GM18907 (cell line): ENCODE measurements around the gene CIAO2A.
"Not testable (repeated sequence)": the region's sequence is repeated elsewhere in the genome, so short reads cannot be mapped to it uniquely, and the experiment has no call there.

Experiments
- ATAC-seq: cut with Tn5 transposase; IDR thresholded peaks from one replicate; pipeline ENCODE4 v1.9.1; 2021; ENCODE audit warnings: mild to moderate bottlenecking, moderate library complexity; ENCODE audit not compliant: unreplicated experiment

The CIAO2A gene

GRCh38 chr15:64112073-64112772, 18.6 kb upstream of the CIAO2A start:
- ATAC-seq, result no peak

DNA sequence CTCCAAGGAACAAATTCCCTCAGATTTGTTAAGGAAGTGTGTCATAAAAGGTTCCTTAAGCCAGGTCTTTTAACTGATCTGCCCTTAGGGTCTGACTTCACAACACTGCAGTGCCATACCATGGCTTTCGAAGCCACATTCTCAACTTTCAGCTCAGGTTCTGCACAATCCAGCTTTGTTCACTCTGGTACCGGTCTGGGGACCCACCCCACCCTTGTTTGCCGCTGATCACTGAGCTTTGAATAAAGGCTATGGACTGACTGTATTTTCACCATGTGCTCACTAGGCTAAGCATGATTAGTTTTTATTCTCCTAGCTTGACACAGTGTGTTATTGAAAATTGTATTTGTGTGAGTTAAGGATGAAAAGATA, 18.0 kb upstream of the CIAO2A start:
- no peak for ATAC-seq

GRCh38 chr15:64110950-64111678, 17.5 kb upstream of the CIAO2A start:
- no peak for ATAC-seq

DNA sequence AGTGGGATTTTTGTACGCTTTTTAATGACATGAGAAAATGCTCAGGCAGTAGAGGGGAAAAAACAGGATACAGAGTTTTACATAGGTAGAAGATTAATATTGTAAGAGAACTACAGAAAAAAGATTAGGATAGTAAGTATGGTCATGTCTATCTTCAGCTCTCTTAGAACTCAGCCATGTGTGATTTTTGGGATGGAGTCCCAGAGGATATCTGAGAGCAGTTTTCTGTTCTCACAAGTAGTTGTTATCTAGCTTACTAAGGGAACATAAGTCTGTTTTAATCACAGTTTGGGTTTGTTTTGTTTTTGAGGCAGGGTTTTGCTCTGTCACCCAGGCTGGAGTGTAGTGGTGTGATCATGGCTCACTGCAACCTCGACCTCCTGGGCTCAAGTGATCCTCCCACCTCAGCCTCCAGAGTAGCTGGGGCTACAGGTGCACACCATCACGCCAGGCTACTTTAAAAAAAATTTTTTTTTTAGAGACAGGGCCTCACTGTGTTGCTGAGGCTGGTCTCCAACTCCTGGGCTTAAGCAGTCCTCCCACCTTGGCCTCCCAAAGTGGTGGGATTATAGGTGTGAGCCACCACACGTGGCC, 16.6 kb upstream of the CIAO2A start:
- not testable (repeated sequence) for ATAC-seq

DNA sequence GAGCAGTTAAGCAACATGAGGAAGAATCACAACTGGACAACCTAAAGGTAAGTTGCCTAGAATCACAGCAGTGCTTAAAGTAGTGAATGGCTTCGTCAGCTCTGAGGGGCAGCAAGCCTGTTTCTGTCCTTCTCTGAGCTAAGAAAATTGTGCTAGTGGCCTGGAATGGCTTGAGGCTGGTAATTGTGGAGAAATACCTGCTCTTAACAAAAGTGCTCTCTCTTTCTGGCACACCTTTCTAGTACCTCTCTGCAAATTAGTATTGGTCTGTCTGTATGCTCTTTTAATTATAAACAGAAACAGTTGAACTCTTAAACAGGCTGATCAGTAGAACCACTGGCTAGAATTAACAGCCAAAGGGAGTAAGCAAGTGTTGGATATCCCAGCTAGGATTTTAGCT, 13.7 kb upstream of the CIAO2A start:
- ATAC-seq, result no peak

DNA sequence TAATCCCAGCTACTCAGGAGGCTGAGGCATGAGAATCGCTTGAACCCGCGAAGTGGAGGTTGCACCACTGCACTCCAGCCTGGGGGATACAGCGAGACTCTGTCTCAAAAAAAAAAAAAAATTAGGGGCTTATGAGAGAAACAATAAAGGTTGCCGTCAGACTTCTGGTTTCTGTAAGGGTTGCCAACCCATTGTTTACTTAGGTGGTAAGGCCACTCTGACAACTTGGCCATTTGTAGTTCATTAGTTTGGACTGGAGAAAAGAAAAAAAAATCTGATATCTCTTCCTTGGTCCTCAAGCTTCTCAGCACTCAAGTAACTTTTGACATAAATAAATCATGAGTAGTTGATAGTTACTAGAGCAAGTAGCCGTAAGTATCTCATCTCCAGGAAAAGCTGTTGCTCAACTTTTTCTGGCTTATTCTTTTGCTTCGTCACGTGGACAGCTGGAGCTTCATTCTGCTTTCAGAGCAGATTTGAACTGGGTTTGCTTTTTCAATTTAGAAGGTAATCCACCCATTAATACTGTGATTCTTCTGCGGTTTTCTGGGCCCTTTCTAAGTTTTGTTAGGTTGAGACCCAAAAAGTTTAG, 11.6 kb upstream of the CIAO2A start:
- no peak for ATAC-seq

- ATAC-seq, result no peak
Measured at GRCh38 chr15:64102497-64102896, 8.9 kb upstream of the CIAO2A start.

DNA sequence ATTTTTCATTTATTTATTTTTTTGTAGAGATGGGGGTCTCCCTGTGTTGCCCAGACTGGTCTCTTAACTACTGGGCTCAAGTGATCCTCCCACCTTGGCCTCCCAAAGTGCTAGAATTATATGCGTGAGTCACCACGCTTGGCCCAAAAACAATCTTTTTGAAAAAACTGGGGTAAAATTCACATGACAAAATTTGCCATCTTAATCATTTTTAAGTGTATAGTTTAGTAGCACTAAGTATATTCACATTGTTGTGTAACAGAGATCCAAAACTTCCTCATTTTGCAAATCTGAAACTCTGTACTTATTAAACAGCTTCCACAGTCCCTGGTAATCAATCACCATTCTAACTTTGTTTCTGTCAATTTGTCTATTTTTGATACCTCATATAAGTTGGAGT, 7.3 kb upstream of the CIAO2A start:
- ATAC-seq, result no peak

GRCh38 chr15:64099379-64099778, 5.7 kb upstream of the CIAO2A start:
- ATAC-seq, result no peak

DNA sequence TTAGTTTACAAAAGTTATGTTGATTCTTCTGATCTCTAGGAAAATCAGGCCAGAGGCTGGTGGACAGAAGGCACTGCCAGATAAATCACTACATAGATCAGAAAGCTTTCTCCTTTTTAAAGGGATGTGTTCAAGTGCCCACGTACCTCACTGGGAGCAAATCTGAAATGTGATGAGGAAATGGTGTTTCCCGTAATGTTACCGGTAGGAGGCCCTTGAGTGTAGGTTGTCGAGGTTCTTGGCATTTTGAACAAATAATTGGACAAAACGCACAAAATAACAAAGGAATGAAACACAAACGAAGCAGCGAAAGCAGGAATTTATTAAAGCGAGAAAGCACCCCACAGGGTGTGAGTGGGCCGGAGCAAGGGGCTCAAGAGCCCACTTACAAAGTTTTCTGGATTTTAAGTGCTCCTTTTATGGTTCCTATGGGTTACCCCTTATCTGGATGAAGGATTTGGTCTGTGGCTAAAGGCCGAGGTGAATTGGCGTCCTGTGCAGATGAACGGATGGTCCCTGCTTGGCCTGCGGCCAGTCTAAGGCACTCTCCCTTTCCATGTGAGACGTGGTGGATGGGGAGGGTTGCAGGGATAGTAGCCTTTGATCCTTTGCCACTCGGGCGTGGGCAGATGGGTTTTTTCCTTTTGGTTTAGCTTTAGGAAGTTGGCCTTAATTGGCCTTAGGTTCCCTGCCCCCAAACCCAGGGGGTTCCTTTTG, 3.2 kb upstream of the CIAO2A start:
- ATAC-seq, result no peak

DNA sequence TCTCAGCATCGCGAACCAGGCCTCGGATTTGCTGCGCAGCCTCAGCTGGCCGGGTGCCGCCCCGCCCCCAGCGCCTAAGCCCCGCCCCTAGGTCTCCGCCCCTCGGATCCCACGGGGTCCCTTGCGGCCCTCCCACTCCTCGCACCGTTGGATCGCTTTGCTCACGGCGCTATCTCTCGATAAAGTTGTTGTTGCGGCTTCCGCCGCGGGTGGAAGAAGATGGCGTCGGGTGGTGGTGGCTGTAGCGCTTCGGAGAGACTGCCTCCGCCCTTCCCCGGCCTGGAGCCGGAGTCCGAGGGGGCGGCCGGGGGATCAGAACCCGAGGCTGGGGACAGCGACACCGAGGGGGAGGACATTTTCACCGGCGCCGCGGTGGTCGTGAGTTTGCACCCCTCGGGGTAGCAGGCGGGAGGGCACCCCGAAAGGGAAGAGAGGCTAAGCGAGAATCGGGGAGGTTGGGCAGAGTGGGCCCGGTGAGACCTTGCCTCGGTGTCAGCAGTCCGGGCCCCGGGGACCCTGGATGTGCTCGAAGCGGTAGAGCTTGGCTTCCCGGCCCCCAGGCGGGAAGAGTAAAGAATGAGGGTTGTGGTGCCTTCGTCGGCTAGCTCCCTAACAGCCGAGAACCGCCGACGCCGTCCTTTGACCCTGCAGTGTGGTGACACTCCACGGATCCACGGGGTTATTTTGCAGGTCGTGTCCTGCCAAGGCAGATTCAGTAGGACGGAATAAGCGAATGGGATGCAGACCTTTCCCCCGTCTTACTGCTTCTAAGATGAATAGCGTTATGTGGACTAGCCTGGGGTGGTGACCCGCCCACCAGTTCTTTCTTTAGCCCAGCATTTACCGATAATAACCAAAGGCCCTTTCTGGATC, 2.4 kb upstream of the CIAO2A start, which contains the start of gene SNX1:
SNX1 (plus strand) TSS at position 188 of the 873 bp plus-strand sequence; CDS start at position 220, 32 bp downstream.
- peak; percentile 46 for ATAC-seq

- no peak for ATAC-seq
Measured at GRCh38 chr15:64095431-64095794, 1.8 kb upstream of the CIAO2A start.

DNA sequence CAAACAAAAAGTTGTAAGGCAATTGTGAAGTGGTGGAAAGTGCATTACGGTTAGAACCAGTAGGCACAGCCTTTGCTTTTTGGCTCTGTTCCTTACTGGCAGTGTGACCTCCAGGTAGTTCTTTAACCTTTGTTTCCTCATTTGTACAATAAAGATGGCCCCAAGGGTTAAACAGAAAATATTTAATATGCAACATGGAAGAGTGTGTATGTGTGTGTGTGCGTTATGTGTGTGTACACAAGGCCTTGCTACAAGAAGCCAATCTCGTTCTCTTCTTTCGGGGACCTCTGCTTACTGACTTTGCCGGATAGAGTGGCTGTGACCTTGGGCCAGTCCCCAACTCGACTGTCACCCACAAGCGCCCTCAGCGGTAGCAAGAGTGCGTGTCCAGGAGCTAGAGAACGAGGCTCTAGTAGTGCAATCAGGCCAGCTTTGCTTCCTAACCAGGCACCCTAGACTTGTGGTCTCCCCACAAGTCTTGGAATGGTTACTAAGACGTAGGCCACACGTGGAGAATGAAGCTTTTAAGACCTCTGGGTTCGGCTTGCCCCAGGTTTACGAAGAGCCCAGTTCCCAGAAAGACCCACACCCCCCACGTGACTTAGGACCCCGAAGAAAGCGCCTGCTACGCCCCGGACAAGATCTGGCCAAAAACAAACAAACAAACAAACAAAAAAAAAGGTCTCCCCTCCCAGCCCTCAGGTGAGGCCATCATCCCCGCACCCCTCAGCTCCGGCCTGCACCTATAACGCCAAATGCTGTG, 593 bp downstream of the CIAO2A start:
- ATAC-seq, result peak; percentile 28

- ATAC-seq, result no peak
Measured at GRCh38 chr15:64092075-64092820, 1.4 kb downstream of the CIAO2A start.

DNA sequence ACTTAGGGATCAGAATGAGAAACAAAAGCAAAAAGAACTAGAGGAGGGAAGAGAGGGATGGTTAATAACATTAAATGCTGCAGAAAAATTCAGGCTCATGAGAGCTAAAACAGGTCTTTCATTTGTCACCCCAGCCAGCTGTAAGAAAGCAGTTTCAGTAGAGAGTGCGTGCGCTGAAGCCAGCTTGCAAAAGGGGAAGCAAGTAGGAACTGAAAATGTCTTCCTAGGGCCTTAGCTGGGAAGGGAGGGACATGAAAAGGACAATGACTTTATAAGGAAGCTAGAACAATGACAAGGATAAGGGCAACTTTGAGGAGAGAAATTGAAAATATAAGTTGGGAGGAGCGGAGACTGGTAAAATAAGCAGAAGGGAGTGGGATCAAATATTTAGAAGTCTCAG, 3.1 kb downstream of the CIAO2A start:
- no peak for ATAC-seq

DNA sequence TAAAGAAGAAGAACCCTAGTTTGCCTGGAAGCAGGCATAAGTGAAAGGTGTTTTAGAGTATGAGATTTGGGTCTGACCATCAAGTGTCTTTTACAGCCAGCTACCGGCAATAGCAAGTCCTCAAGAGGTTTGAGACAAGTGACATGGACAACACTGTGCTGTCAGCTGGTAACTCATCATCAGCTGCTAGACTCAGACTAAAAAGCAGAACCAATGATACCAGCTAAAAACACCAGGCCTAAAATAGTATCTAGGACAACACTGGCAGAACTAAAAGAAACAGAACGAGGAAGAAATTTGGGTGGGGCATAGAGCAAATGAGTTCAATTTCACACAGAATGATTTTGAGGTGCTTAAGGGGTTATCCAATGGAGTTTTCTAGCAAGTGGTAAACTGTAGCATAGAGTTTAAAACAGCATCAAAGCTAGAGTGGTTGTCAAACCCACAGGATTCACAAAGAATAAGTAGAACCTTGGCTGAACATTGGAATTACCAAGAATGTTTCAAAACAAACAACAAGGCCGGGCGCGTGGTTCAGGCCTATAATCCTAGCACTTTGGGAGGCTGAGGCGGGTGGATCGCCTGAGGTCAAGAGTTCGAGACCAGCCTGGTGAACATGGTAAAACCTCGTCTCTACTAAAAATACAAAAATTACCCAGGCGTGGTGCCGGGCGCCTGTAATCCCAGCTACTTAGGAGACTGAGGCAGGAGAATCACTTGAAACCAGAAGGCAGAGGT, 3.9 kb downstream of the CIAO2A start:
- no peak for ATAC-seq

GRCh38 chr15:64082757-64083156, 10.9 kb downstream of the CIAO2A start:
- no peak for ATAC-seq

GRCh38 chr15:64073496-64073895, 20.1 kb downstream of the CIAO2A start:
- ATAC-seq, result not testable (repeated sequence)
